GM19035 (cell line): ENCODE measurements around the gene CDKN2AIPNL.
"Not testable (repeated sequence)": the region's sequence is repeated elsewhere in the genome, so short reads cannot be mapped to it uniquely, and the experiment has no call there.

ENCODE experiments used
- ATAC-seq: cut with Tn5 transposase; IDR thresholded peaks from one replicate; pipeline ENCODE4 v1.9.1; 2021; ENCODE audit not compliant: unreplicated experiment

CDKN2AIPNL gene

GRCh38 chr5:134403951-134404350 is 7.7 kb downstream of the CDKN2AIPNL start:
- no peak for ATAC-seq

- no peak for ATAC-seq
Measured at GRCh38 chr5:134398609-134399155, 13.0 kb downstream of the CDKN2AIPNL start.

- no peak for ATAC-seq
Measured at GRCh38 chr5:134397196-134397595, 14.5 kb downstream of the CDKN2AIPNL start.

- ATAC-seq: no peak
Measured at GRCh38 chr5:134396274-134396673, 15.4 kb downstream of the CDKN2AIPNL start.

DNA sequence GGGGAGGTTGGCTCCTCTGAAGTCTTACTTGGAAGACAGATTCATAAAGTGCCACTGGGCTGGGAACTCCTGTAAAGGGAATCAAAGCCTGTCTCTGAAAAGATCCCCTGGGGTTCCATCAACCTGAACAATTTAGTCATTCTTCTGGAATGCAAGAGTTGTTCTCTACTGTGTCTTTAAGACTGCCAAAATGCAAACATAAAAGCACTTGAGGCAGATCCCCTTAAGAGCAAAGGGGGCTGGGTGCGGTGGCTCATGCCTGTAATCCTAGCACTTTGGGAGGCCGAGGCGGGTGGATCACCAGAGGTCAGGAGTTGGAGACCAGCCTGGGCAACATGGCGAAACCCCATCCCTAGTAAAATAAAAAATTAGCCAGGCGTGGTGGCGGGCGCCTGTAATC is 16.7 kb downstream of the CDKN2AIPNL start:
- ATAC-seq: no peak

GRCh38 chr5:134392301-134392700 is 19.4 kb downstream of the CDKN2AIPNL start:
- ATAC-seq: no peak

- no peak for ATAC-seq
Measured at GRCh38 chr5:134387443-134387842, 24.2 kb downstream of the CDKN2AIPNL start.

DNA sequence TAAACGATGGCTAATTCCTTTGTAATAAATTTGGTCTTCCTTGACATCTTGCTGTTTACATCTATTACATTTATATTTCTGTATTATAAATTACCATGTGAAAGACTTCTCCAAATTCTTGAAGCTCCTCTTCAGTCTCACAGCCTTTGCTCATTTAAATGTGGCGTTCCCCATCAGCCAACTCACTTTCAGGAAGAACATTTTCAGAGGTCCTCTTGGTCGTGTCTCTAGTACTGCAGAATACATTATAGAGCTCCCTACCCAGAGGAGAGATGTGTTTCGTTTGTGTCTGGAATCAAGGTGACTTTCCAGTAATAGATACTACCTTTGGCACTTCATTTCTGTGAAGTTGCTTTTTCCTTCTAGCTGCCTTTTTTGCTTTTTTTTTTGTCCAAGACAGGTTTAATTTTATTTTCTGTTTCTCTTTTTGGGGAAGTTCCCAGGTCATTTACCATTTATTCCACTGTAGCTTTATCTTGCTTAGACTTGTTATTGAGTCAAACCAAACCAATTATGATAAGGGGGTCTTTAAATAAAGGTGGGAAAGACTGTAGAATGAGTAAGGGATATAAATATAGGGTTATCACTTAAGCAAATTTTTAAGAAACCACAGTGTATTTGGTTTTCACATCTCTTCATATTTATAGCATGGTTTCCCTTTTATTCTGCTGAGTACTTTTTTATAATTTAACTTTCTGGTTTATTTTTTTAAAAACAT is 27.5 kb downstream of the CDKN2AIPNL start:
- no peak for ATAC-seq

DNA sequence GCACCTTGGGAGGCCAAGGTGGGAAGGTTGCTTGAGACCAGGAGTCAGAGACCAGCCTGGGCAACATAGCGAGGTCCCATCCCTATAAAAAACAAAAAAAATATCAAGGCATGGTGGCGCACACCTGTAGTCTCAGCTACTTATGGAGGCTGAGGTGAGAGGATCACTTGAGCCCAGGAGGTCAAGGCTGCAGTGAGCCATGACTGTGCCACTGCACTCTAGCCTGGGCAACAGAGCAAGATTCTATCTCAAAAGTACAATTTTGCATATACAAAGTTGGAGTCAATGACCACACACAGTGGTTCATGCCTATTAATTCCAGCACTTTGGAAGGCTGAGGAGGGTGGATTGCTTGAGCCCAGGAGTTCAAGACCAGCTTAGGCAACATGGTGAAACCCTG is 29.5 kb downstream of the CDKN2AIPNL start:
- ATAC-seq: not testable (repeated sequence)

DNA sequence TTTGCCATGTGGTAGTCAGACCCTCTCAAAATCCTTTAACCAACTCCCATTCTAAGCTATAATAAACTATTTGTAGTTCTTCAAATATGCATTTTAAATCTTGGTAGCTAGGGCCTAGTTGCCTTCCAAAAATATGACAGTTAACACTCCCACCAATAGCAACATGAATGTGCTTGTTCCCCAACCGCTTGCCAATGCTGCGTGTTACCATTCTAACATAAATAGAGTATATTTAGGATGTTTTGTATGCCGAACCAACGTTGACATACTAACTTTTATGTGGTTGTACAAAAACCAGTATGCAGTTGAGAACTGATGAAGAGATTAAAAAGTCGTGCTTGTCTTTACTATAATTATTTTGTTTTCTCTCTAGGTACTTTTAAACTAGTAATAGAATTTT is 31.3 kb downstream of the CDKN2AIPNL start:
- ATAC-seq: no peak

GRCh38 chr5:134374232-134374631 is 37.4 kb downstream of the CDKN2AIPNL start:
- no peak for ATAC-seq

DNA sequence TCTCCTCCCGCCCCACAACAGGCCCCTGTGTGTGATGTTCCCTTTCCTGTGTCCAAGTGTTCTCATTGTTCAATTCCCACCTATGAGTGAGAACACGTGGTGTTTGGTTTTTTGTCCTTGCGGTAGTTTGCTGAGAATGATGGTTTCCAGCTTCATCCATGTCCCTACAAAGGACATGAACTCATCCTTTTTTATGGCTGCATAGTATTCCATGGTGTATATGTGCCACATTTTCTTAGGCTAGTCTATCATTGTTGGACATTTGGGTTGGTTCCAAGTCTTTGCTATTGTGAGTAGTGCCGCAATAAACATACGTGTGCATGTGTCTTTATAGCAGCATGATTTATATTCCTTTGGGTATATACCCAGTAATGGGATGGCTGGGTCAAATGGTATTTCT is 38.0 kb downstream of the CDKN2AIPNL start:
- not testable (repeated sequence) for ATAC-seq

GRCh38 chr5:134371834-134372340 is 39.8 kb downstream of the CDKN2AIPNL start:
- ATAC-seq: peak; percentile 14

- peak; percentile 75 for ATAC-seq
Measured at GRCh38 chr5:134370871-134371833, 40.5 kb downstream of the CDKN2AIPNL start, which contains the start of gene UBE2B. TSS of gene UBE2B (plus strand) at chr5:134371569. CDS start at chr5:134371596, 27 bp downstream.

DNA sequence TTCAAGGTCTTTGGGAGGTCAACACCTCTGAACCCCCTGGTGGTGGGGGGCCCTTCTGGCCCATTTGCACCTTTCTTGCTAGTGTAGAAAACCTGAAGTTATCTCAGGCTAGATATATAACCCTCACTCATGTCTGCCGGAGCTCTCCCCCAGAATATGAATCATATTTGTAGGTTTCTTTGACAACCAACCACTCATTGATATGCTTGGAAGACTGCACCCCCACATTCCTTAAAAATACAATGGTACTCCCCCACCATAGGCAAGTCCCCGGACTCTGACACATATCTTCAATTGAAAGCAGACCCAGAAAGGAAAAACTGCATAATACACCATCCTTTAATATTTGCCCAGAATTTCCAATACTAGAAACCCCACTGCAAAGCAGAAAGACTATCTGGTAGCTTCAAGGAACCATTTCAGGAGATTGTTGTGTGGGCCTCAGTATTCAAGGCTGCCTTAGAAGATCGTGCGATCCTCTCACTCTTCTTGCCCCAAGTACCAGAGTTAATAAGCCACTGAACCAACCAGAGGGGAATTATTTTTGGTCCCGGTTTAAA is 41.3 kb downstream of the CDKN2AIPNL start:
- ATAC-seq: peak; percentile 7

DNA sequence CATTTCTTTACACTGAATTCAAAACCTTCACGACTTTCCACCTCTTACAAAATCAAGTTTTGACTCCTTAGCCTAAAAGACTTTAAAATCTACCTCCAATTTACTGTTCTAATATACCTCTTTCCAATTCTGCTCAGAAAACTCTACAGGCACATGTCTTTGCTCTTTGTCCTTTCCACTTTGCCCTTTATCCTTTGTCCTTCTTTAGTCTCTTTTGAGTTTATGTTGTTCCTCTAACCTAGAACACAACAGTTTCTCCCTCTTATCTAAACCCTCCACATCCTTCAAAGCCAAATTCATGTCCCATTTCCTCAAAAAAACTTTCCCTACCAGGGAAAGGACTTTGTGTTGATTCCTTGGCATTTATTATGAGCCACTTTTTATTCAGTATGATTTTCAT is 46.1 kb downstream of the CDKN2AIPNL start:
- ATAC-seq: no peak

DNA sequence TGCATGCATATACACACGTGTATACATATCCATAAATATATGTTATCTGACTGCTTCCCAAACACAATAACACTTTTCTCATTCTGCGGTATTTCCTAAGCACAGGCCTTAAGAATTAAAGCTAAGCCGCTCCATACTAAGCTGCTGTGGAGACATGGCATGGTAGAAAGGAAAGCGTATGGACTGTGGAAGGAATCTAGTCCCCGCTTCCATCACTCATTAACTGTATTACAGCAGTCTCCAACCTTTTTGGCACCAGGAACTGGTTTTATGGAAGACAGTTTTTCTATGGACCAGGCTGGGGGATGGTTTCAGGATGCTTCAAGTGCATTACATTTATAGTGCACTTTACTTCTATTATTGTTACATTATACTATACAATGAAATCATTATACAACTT is 56.0 kb downstream of the CDKN2AIPNL start:
- ATAC-seq: no peak
